Epithelial cell of umbilical artery (primary cell): ENCODE measurements around the gene MAP4K3. TPM values are rescaled to one million over a fixed set of nuclear protein-coding genes. Genes with fewer than 3 reads are reported as not detected.

Source experiments
- total RNA-seq: library from RNA; depleted of rRNA; stranded (reverse); fragments of >200 nt; gene quantifications from 2 replicates; pipeline ENCODE4 v1.2.3, GENCODE V29; 2014

The MAP4K3 gene
- 22.1 and 26.6 TPM in 2 replicates for total RNA-seq

GRCh38 chr2:39436592-39437521 lies at the start of gene MAP4K3:
Gene MAP4K3, minus strand, starts transcription at chr2:39437285. Its CDS starts 298 bp downstream, at chr2:39436987.

GRCh38 chr2:39243469-39244123 lies 193.5 kb downstream of the MAP4K3 start, which contains the start of gene CDKL4:
Gene CDKL4, minus strand, starts transcription at chr2:39243970.

Other genes starting within 250 kb of the MAP4K3 start
- gene CDKL4, start 193.3 kb downstream of the MAP4K3 start, total RNA-seq, result 0.15 and 0.32 TPM in 2 replicates
- gene TMEM178A, start 228.6 kb upstream of the MAP4K3 start, total RNA-seq, result 0.32 TPM in 1 of 2 replicates, not detected in the other